ENCODE results near the gene YAF2.

GRCh38 chr12:42186793-42187192 lies 51.3 kb downstream of the YAF2 start:
- TF ChIP-seq CTCF (IDR thresholded peaks at IDR 0.05; ENCODE audit: low read length) (no peak), EZH2 (IDR thresholded peaks at IDR 0.05; ENCODE audit: borderline replicate concordance, low read length) (no peak)

Measured in OCI-LY1 (cell line).